ENCODE data around the gene DOCK3.
"Not testable (repeated sequence)": the region's sequence is repeated elsewhere in the genome, so short reads cannot be mapped to it uniquely, and the experiment has no call there.

The DOCK3 gene

GRCh38 chr3:51102396-51102795, 427.7 kb downstream of the DOCK3 start:
- Histone ChIP-seq H3K4me1 (ENCODE audit: control insufficient read depth, insufficient read depth, low read length) (no peaks in the 10 kb centered on the region), H3K9ac (ENCODE audit: low read length) (no peak overlapping the region), H3K27me3 (ENCODE audit: control insufficient read depth, insufficient read depth, low read length) (no peaks in the 10 kb centered on the region), H3K4me3 (ENCODE audit: low read depth, low read length) (no peak overlapping the region), H3K9me3 (ENCODE audit: control insufficient read depth, insufficient read depth, low read depth, low read length) (no peaks in the 10 kb centered on the region), H3K36me3 (ENCODE audit: control insufficient read depth, insufficient read depth, low read length) (peaks cover 10% of the 10 kb centered on the region; the same call in 1 of the 2 replicates), H3K27ac (ENCODE audit: low read depth, low read length) (no peak overlapping the region)

GRCh38 chr3:51106242-51106876, 431.6 kb downstream of the DOCK3 start:
- H3K4me3 ChIP-seq (ENCODE audit: low read depth, low read length): no peak overlapping the region
- H3K27me3 ChIP-seq (ENCODE audit: control insufficient read depth, insufficient read depth, low read length): no peaks in the 10 kb centered on the region
- no peak overlapping the region for H3K9ac ChIP-seq (ENCODE audit: low read length)
- no peak overlapping the region for H3K27ac ChIP-seq (ENCODE audit: low read depth, low read length)
- no peaks in the 10 kb centered on the region for H3K4me1 ChIP-seq (ENCODE audit: control insufficient read depth, insufficient read depth, low read length)
- peaks cover 10% of the 10 kb centered on the region; the same call in 1 of the 2 replicates for H3K36me3 ChIP-seq (ENCODE audit: control insufficient read depth, insufficient read depth, low read length)
- H3K9me3 ChIP-seq (ENCODE audit: control insufficient read depth, insufficient read depth, low read depth, low read length): peaks cover 4% of the 10 kb centered on the region

GRCh38 chr3:51110586-51110985, 435.9 kb downstream of the DOCK3 start:
- H3K27me3 ChIP-seq (ENCODE audit: control insufficient read depth, insufficient read depth, low read length): no peaks in the 10 kb centered on the region
- no peak overlapping the region for H3K4me3 ChIP-seq (ENCODE audit: low read depth, low read length)
- H3K4me1 ChIP-seq (ENCODE audit: control insufficient read depth, insufficient read depth, low read length): no peaks in the 10 kb centered on the region
- H3K36me3 ChIP-seq (ENCODE audit: control insufficient read depth, insufficient read depth, low read length): peaks cover 7% of the 10 kb centered on the region; the same call in 1 of the 2 replicates
- H3K27ac ChIP-seq (ENCODE audit: low read depth, low read length): no peak overlapping the region
- H3K9ac ChIP-seq (ENCODE audit: low read length): no peak overlapping the region
- peaks cover 7% of the 10 kb centered on the region for H3K9me3 ChIP-seq (ENCODE audit: control insufficient read depth, insufficient read depth, low read depth, low read length)

- H3K9ac ChIP-seq (ENCODE audit: low read length): no peak overlapping the region
- H3K4me3 ChIP-seq (ENCODE audit: low read depth, low read length): no peak overlapping the region
- no peaks in the 10 kb centered on the region for H3K36me3 ChIP-seq (ENCODE audit: control insufficient read depth, insufficient read depth, low read length)
- no peaks in the 10 kb centered on the region for H3K27me3 ChIP-seq (ENCODE audit: control insufficient read depth, insufficient read depth, low read length)
- no peaks in the 10 kb centered on the region for H3K4me1 ChIP-seq (ENCODE audit: control insufficient read depth, insufficient read depth, low read length)
- peaks cover 3% of the 10 kb centered on the region; the same call in 1 of the 2 replicates for H3K9me3 ChIP-seq (ENCODE audit: control insufficient read depth, insufficient read depth, low read depth, low read length)
- no peak overlapping the region for H3K27ac ChIP-seq (ENCODE audit: low read depth, low read length)
These were observed 448.2 kb downstream of the DOCK3 start for GRCh38 chr3:51122944-51123343.

GRCh38 chr3:51123531-51123930, 448.8 kb downstream of the DOCK3 start:
- H3K9ac ChIP-seq (ENCODE audit: low read length): no peak overlapping the region
- H3K4me3 ChIP-seq (ENCODE audit: low read depth, low read length): no peak overlapping the region
- no peaks in the 10 kb centered on the region for H3K36me3 ChIP-seq (ENCODE audit: control insufficient read depth, insufficient read depth, low read length)
- H3K27ac ChIP-seq (ENCODE audit: low read depth, low read length): no peak overlapping the region
- no peaks in the 10 kb centered on the region for H3K27me3 ChIP-seq (ENCODE audit: control insufficient read depth, insufficient read depth, low read length)
- H3K4me1 ChIP-seq (ENCODE audit: control insufficient read depth, insufficient read depth, low read length): no peaks in the 10 kb centered on the region
- peaks cover 3% of the 10 kb centered on the region; the same call in 1 of the 2 replicates for H3K9me3 ChIP-seq (ENCODE audit: control insufficient read depth, insufficient read depth, low read depth, low read length)

- peaks cover 16% of the 10 kb centered on the region for H3K9me3 ChIP-seq (ENCODE audit: control insufficient read depth, insufficient read depth, low read depth, low read length)
- not testable (repeated sequence) for H3K4me1 ChIP-seq (ENCODE audit: control insufficient read depth, insufficient read depth, low read length); H3K36me3 ChIP-seq (ENCODE audit: control insufficient read depth, insufficient read depth, low read length); H3K27me3 ChIP-seq (ENCODE audit: control insufficient read depth, insufficient read depth, low read length); H3K4me3 ChIP-seq (ENCODE audit: low read depth, low read length); H3K27ac ChIP-seq (ENCODE audit: low read depth, low read length); H3K9ac ChIP-seq (ENCODE audit: low read length)
These were observed 456.9 kb downstream of the DOCK3 start for GRCh38 chr3:51131607-51132006.

- H3K36me3 ChIP-seq (ENCODE audit: control insufficient read depth, insufficient read depth, low read length): no peaks in the 10 kb centered on the region
- H3K4me1 ChIP-seq (ENCODE audit: control insufficient read depth, insufficient read depth, low read length): no peaks in the 10 kb centered on the region
- H3K9ac ChIP-seq (ENCODE audit: low read length): no peak overlapping the region
- no peak overlapping the region for H3K27ac ChIP-seq (ENCODE audit: low read depth, low read length)
- H3K27me3 ChIP-seq (ENCODE audit: control insufficient read depth, insufficient read depth, low read length): no peaks in the 10 kb centered on the region
- H3K9me3 ChIP-seq (ENCODE audit: control insufficient read depth, insufficient read depth, low read depth, low read length): no peaks in the 10 kb centered on the region
- no peak overlapping the region for H3K4me3 ChIP-seq (ENCODE audit: low read depth, low read length)
These were observed 463.0 kb downstream of the DOCK3 start for GRCh38 chr3:51137715-51138114.

- Histone ChIP-seq H3K9ac (ENCODE audit: low read length) (no peak overlapping the region), H3K9me3 (ENCODE audit: control insufficient read depth, insufficient read depth, low read depth, low read length) (no peaks in the 10 kb centered on the region), H3K27me3 (ENCODE audit: control insufficient read depth, insufficient read depth, low read length) (no peaks in the 10 kb centered on the region), H3K4me1 (ENCODE audit: control insufficient read depth, insufficient read depth, low read length) (no peaks in the 10 kb centered on the region), H3K4me3 (ENCODE audit: low read depth, low read length) (no peak overlapping the region), H3K36me3 (ENCODE audit: control insufficient read depth, insufficient read depth, low read length) (no peaks in the 10 kb centered on the region), H3K27ac (ENCODE audit: low read depth, low read length) (no peak overlapping the region)
These were observed 464.9 kb downstream of the DOCK3 start for GRCh38 chr3:51139616-51140015.

- no peaks in the 10 kb centered on the region for H3K27me3 ChIP-seq (ENCODE audit: control insufficient read depth, insufficient read depth, low read length)
- no peak overlapping the region for H3K27ac ChIP-seq (ENCODE audit: low read depth, low read length)
- no peak overlapping the region for H3K9ac ChIP-seq (ENCODE audit: low read length)
- no peak overlapping the region for H3K4me3 ChIP-seq (ENCODE audit: low read depth, low read length)
- no peaks in the 10 kb centered on the region for H3K36me3 ChIP-seq (ENCODE audit: control insufficient read depth, insufficient read depth, low read length)
- no peaks in the 10 kb centered on the region for H3K4me1 ChIP-seq (ENCODE audit: control insufficient read depth, insufficient read depth, low read length)
- no peaks in the 10 kb centered on the region for H3K9me3 ChIP-seq (ENCODE audit: control insufficient read depth, insufficient read depth, low read depth, low read length)
These were observed 466.8 kb downstream of the DOCK3 start for GRCh38 chr3:51141573-51141972.

- no peaks in the 10 kb centered on the region for H3K4me1 ChIP-seq (ENCODE audit: control insufficient read depth, insufficient read depth, low read length)
- no peaks in the 10 kb centered on the region for H3K27me3 ChIP-seq (ENCODE audit: control insufficient read depth, insufficient read depth, low read length)
- H3K9me3 ChIP-seq (ENCODE audit: control insufficient read depth, insufficient read depth, low read depth, low read length): 0 out of 2 replicates have a peak, but pooled peaks cover 3% of the 10 kb centered on the region
- H3K27ac ChIP-seq (ENCODE audit: low read depth, low read length): no peak overlapping the region
- no peaks in the 10 kb centered on the region for H3K36me3 ChIP-seq (ENCODE audit: control insufficient read depth, insufficient read depth, low read length)
- no peak overlapping the region for H3K4me3 ChIP-seq (ENCODE audit: low read depth, low read length)
- H3K9ac ChIP-seq (ENCODE audit: low read length): no peak overlapping the region
These were observed 471.3 kb downstream of the DOCK3 start for GRCh38 chr3:51145811-51146585.

- Histone ChIP-seq H3K36me3 (ENCODE audit: control insufficient read depth, insufficient read depth, low read length) (no peaks in the 10 kb centered on the region), H3K4me1 (ENCODE audit: control insufficient read depth, insufficient read depth, low read length) (no peaks in the 10 kb centered on the region), H3K4me3 (ENCODE audit: low read depth, low read length) (no peak overlapping the region), H3K27ac (ENCODE audit: low read depth, low read length) (no peak overlapping the region), H3K9me3 (ENCODE audit: control insufficient read depth, insufficient read depth, low read depth, low read length) (0 out of 2 replicates have a peak, but pooled peaks cover 3% of the 10 kb centered on the region), H3K9ac (ENCODE audit: low read length) (no peak overlapping the region), H3K27me3 (ENCODE audit: control insufficient read depth, insufficient read depth, low read length) (no peaks in the 10 kb centered on the region)
These were observed 472.1 kb downstream of the DOCK3 start for GRCh38 chr3:51146781-51147180.
